Rectal smooth muscle tissue (tissue), 1 donor: Measurements from ENCODE around the gene ASXL1.

Source experiments
- H3K27ac ChIP-seq: one replicate; pipeline ENCODE4 v1.7.0; 2013; ENCODE audit warnings: low read depth, low read length, inconsistent platforms
- H3K27me3 ChIP-seq: one replicate; pipeline ENCODE4 v1.7.0; 2013; ENCODE audit warnings: low read length; ENCODE audit not compliant: control insufficient read depth, insufficient read depth
- H3K36me3 ChIP-seq: one replicate; pipeline ENCODE4 v1.7.0; 2013; ENCODE audit warnings: low read length; ENCODE audit not compliant: control insufficient read depth, insufficient read depth
- H3K4me1 ChIP-seq: one replicate; pipeline ENCODE4 v1.7.0; 2013; ENCODE audit warnings: low read length; ENCODE audit not compliant: control insufficient read depth, insufficient read depth
- H3K4me3 ChIP-seq: one replicate; pipeline ENCODE4 v1.7.0; 2013; ENCODE audit warnings: low read length
- H3K9ac ChIP-seq: one replicate; pipeline ENCODE4 v1.7.0; 2013; ENCODE audit warnings: low read length

Gene ASXL1

GRCh38 chr20:32432277-32432676 is 74.1 kb downstream of the ASXL1 start:
- no peaks in the 10 kb centered on the region for H3K4me1 ChIP-seq
- no peak overlapping the region for H3K9ac ChIP-seq
- H3K27ac ChIP-seq = no peak overlapping the region
- no peak overlapping the region for H3K4me3 ChIP-seq
- no peaks in the 10 kb centered on the region for H3K27me3 ChIP-seq
- peaks cover 51% of the 10 kb centered on the region for H3K36me3 ChIP-seq

GRCh38 chr20:32433311-32434021 is 75.3 kb downstream of the ASXL1 start:
- no peak overlapping the region for H3K9ac ChIP-seq
- H3K27me3 ChIP-seq = no peaks in the 10 kb centered on the region
- H3K4me3 ChIP-seq = no peak overlapping the region
- peaks cover 52% of the 10 kb centered on the region for H3K36me3 ChIP-seq
- H3K27ac ChIP-seq = no peak overlapping the region
- H3K4me1 ChIP-seq = no peaks in the 10 kb centered on the region

GRCh38 chr20:32434434-32434833 is 76.3 kb downstream of the ASXL1 start:
- Histone ChIP-seq H3K27ac (no peak overlapping the region), H3K4me1 (no peaks in the 10 kb centered on the region), H3K27me3 (no peaks in the 10 kb centered on the region), H3K4me3 (no peak overlapping the region), H3K9ac (no peak overlapping the region), H3K36me3 (peaks cover 50% of the 10 kb centered on the region)

- no peaks in the 10 kb centered on the region for H3K27me3 ChIP-seq
- no peak overlapping the region for H3K9ac ChIP-seq
- no peaks in the 10 kb centered on the region for H3K4me1 ChIP-seq
- no peak overlapping the region for H3K27ac ChIP-seq
- no peak overlapping the region for H3K4me3 ChIP-seq
- H3K36me3 ChIP-seq = peaks cover 49% of the 10 kb centered on the region
Observed at GRCh38 chr20:32435449-32436107, 77.4 kb downstream of the ASXL1 start.

- no peaks in the 10 kb centered on the region for H3K4me1 ChIP-seq
- H3K4me3 ChIP-seq = no peak overlapping the region
- peaks cover 44% of the 10 kb centered on the region for H3K36me3 ChIP-seq
- H3K27me3 ChIP-seq = no peaks in the 10 kb centered on the region
- H3K9ac ChIP-seq = no peak overlapping the region
- no peak overlapping the region for H3K27ac ChIP-seq
Observed at GRCh38 chr20:32436142-32436861, 78.2 kb downstream of the ASXL1 start.

GRCh38 chr20:32436968-32437367 is 78.8 kb downstream of the ASXL1 start:
- H3K27me3 ChIP-seq = no peaks in the 10 kb centered on the region
- H3K4me1 ChIP-seq = no peaks in the 10 kb centered on the region
- H3K27ac ChIP-seq = no peak overlapping the region
- H3K9ac ChIP-seq = no peak overlapping the region
- no peak overlapping the region for H3K4me3 ChIP-seq
- H3K36me3 ChIP-seq = peaks cover 39% of the 10 kb centered on the region

- H3K4me3 ChIP-seq = no peak overlapping the region
- no peaks in the 10 kb centered on the region for H3K27me3 ChIP-seq
- no peak overlapping the region for H3K9ac ChIP-seq
- H3K4me1 ChIP-seq = no peaks in the 10 kb centered on the region
- peaks cover 35% of the 10 kb centered on the region for H3K36me3 ChIP-seq
- no peak overlapping the region for H3K27ac ChIP-seq
Observed at GRCh38 chr20:32437391-32438074, 79.4 kb downstream of the ASXL1 start.

- H3K27me3 ChIP-seq = no peaks in the 10 kb centered on the region
- no peak overlapping the region for H3K9ac ChIP-seq
- no peak overlapping the region for H3K27ac ChIP-seq
- H3K4me3 ChIP-seq = no peak overlapping the region
- no peaks in the 10 kb centered on the region for H3K4me1 ChIP-seq
- peaks cover 35% of the 10 kb centered on the region for H3K36me3 ChIP-seq
Observed at GRCh38 chr20:32438331-32438858, 80.3 kb downstream of the ASXL1 start.

GRCh38 chr20:32439132-32439829 is 81.2 kb downstream of the ASXL1 start:
- Histone ChIP-seq H3K36me3 (peaks cover 35% of the 10 kb centered on the region), H3K9ac (no peak overlapping the region), H3K27me3 (no peaks in the 10 kb centered on the region), H3K4me3 (no peak overlapping the region), H3K4me1 (no peaks in the 10 kb centered on the region), H3K27ac (no peak overlapping the region)

- no peaks in the 10 kb centered on the region for H3K4me1 ChIP-seq
- H3K27me3 ChIP-seq = no peaks in the 10 kb centered on the region
- H3K9ac ChIP-seq = no peak overlapping the region
- H3K27ac ChIP-seq = no peak overlapping the region
- no peak overlapping the region for H3K4me3 ChIP-seq
- H3K36me3 ChIP-seq = peaks cover 27% of the 10 kb centered on the region
Observed at GRCh38 chr20:32440069-32440757, 82.1 kb downstream of the ASXL1 start.

GRCh38 chr20:32440758-32441078 is 82.6 kb downstream of the ASXL1 start:
- Histone ChIP-seq H3K9ac (no peak overlapping the region), H3K4me3 (no peak overlapping the region), H3K27ac (no peak overlapping the region), H3K36me3 (peaks cover 22% of the 10 kb centered on the region), H3K4me1 (no peaks in the 10 kb centered on the region), H3K27me3 (no peaks in the 10 kb centered on the region)
